Fibroblast of lung (primary cell): ENCODE data around the gene DHX57. TPM values are rescaled to one million over a fixed set of nuclear protein-coding genes. Genes with fewer than 3 reads are reported as not detected.

Experiments used
- DNase-seq, 2 donors: peaks; one replicate each; pipeline versions ENCODE4 v3.0.0 to v3.0.0-alpha.2; 2010; ENCODE audit warnings: low read depth in 2 of 2
- H2AFZ ChIP-seq: 2 replicates; pipeline ENCODE4 v1.5.1; 2012; ENCODE audit warnings: low read length, control low read depth, inconsistent platforms
- H3K27ac ChIP-seq: 2 replicates; pipeline ENCODE4 v1.5.1; 2011; ENCODE audit warnings: low read length, control low read depth; ENCODE audit not compliant: insufficient read depth
- H3K27me3 ChIP-seq: 2 replicates; pipeline ENCODE4 v1.5.1; 2011; ENCODE audit warnings: mild to moderate bottlenecking, low read length; ENCODE audit not compliant: control insufficient read depth, insufficient read depth
- H3K36me3 ChIP-seq: 2 replicates; pipeline ENCODE4 v1.5.1; 2011; ENCODE audit warnings: low read length; ENCODE audit not compliant: control insufficient read depth, insufficient read depth
- H3K4me1 ChIP-seq: 2 replicates; pipeline ENCODE4 v1.5.1; 2011; ENCODE audit warnings: low read length; ENCODE audit not compliant: control insufficient read depth, insufficient read depth; ENCODE audit errors: extremely low read depth
- H3K4me2 ChIP-seq: 2 replicates; pipeline ENCODE4 v1.5.1; 2011; ENCODE audit warnings: low read length, control low read depth; ENCODE audit not compliant: insufficient read depth; ENCODE audit errors: extremely low read depth
- H3K4me3 ChIP-seq, 4 experiments: fragments of 200-600 bp in 1 of 4; sonication (generic) in 1 of 4; replicated peaks in 1 of 4; 2 replicates each; pipeline ENCODE4 v1.5.1; 2011 to 2016; ENCODE audit warnings: low read length in 4 of 4, low read depth in 3 of 4, mild to moderate bottlenecking in 3 of 4, control low read depth in 2 of 4, inconsistent platforms in 1 of 4, mixed read lengths in 1 of 4; ENCODE audit not compliant: insufficient read depth in 1 of 4; ENCODE audit errors: control extremely low read depth in 1 of 4
- H3K79me2 ChIP-seq: 2 replicates; pipeline ENCODE4 v1.5.1; 2012; ENCODE audit warnings: mild to moderate bottlenecking, low read length, inconsistent platforms; ENCODE audit not compliant: control insufficient read depth, insufficient read depth
- H3K9ac ChIP-seq: 2 replicates; pipeline ENCODE4 v1.5.1; 2011; ENCODE audit warnings: mild to moderate bottlenecking, low read length, control low read depth; ENCODE audit not compliant: insufficient read depth
- H3K9me3 ChIP-seq: 2 replicates; pipeline ENCODE4 v1.5.1; 2012; ENCODE audit warnings: low read depth, low read length; ENCODE audit not compliant: control insufficient read depth, insufficient read depth
- H4K20me1 ChIP-seq: 2 replicates; pipeline ENCODE4 v1.5.1; 2011; ENCODE audit warnings: low read length; ENCODE audit not compliant: control insufficient read depth, insufficient read depth; ENCODE audit errors: extremely low read depth
- CTCF ChIP-seq, 2 donors: IDR thresholded peaks in 1 of 2; conservative IDR thresholded peaks in 1 of 2; 1 replicate in 1 of 2; 2 replicates in 1 of 2; pipeline ENCODE4 v1.5.1; 2011 to 2012; ENCODE audit warnings: low read length in 2 of 2, control low read depth in 1 of 2, inconsistent platforms in 1 of 2, low read depth in 1 of 2, mild to moderate bottlenecking in 1 of 2
- EZH2 ChIP-seq: IDR thresholded peaks from 2 replicates; pipeline ENCODE4 v1.5.1; 2012; ENCODE audit warnings: low read length, control low read depth, mild to moderate bottlenecking; ENCODE audit errors: missing control alignments
- polyA plus RNA-seq, 2 donors: library from polyadenylated mRNA; depleted of rRNA in 1 of 2; stranded (reverse) in 1 of 2; unstranded in 1 of 2; fragments of >200 nt; gene quantifications; 2 replicates each; pipeline ENCODE4 v1.2.1, GENCODE V29; 2011 to 2012; ENCODE audit warnings: missing spikeins in 1 of 2
- total RNA-seq: library from RNA; depleted of rRNA; stranded (reverse); fragments of >200 nt; gene quantifications from 2 replicates; pipeline ENCODE4 v1.2.1, GENCODE V29; 2014

Gene DHX57
- total and polyA plus RNA-seq, 2 donors (not counting 1 experiment from before 2014, with no cell fraction given) = 18.5 to 23.5 TPM

- H3K27me3 ChIP-seq = no peaks in the 10 kb centered on the region
- H2AFZ ChIP-seq = no peak overlapping the region
- H3K9me3 ChIP-seq = no peaks in the 10 kb centered on the region
- H3K27ac ChIP-seq = no peak overlapping the region
- no peak overlapping the region for H3K4me2 ChIP-seq
- no peaks in the 10 kb centered on the region for H3K36me3 ChIP-seq
- no peak overlapping the region for H3K4me3 ChIP-seq
- H3K4me1 ChIP-seq = no peaks in the 10 kb centered on the region
- no peak overlapping the region for H3K9ac ChIP-seq
- H4K20me1 ChIP-seq = no peaks in the 10 kb centered on the region
- TF ChIP-seq EZH2 (no peak), CTCF (conservative IDR thresholded peaks at IDR 0.05 in 1 of 2, IDR thresholded peaks at IDR 0.05 in 1 of 2; ENCODE audit: low read depth in 1 of 2, low read length in 2 of 2) (no peak)
- no peaks in the 10 kb centered on the region for H3K79me2 ChIP-seq
- DNase-seq = no peak
Observed at GRCh38 chr2:38887902-38888554, 12.3 kb upstream of the DHX57 start.

- no peak overlapping the region for H3K9ac ChIP-seq
- H3K79me2 ChIP-seq = no peaks in the 10 kb centered on the region
- H2AFZ ChIP-seq = no peak overlapping the region
- H3K36me3 ChIP-seq = no peaks in the 10 kb centered on the region
- H3K27me3 ChIP-seq = no peaks in the 10 kb centered on the region
- no peak for DNase-seq
- no peaks in the 10 kb centered on the region for H3K4me1 ChIP-seq
- H4K20me1 ChIP-seq = no peaks in the 10 kb centered on the region
- no peaks in the 10 kb centered on the region for H3K9me3 ChIP-seq
- no peak overlapping the region for H3K27ac ChIP-seq
- H3K4me2 ChIP-seq = no peak overlapping the region
- no peak for TF ChIP-seq CTCF (conservative IDR thresholded peaks at IDR 0.05 in 1 of 2, IDR thresholded peaks at IDR 0.05 in 1 of 2; ENCODE audit: low read depth in 1 of 2, low read length in 2 of 2)
- no peak for TF ChIP-seq EZH2
- no peak overlapping the region for H3K4me3 ChIP-seq
Observed at GRCh38 chr2:38887347-38887746, 11.6 kb upstream of the DHX57 start.

DNA sequence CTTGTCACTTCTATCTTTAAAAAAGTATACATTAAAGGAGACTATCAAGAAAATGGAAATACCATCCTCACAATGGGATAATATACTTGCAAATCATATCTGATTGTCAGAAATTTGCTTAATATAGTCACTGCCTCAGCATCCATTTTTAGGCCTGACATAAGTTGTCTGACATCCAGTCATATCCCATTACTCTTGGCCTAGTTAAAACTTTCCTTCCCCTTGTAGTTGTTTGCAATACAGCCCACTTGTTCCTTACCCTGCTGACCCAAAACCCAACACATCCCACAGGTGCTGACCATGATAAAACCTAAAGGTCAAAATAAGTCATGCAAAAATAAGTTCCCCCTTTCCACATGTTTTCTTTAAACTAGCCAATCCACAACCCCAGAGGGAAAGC lies 10.3 kb upstream of the DHX57 start:
- no peak overlapping the region for H3K4me2 ChIP-seq
- H3K27me3 ChIP-seq = no peaks in the 10 kb centered on the region
- no peaks in the 10 kb centered on the region for H3K36me3 ChIP-seq
- H4K20me1 ChIP-seq = no peaks in the 10 kb centered on the region
- no peak for TF ChIP-seq EZH2
- no peak for TF ChIP-seq CTCF (conservative IDR thresholded peaks at IDR 0.05 in 1 of 2, IDR thresholded peaks at IDR 0.05 in 1 of 2; ENCODE audit: low read depth in 1 of 2, low read length in 2 of 2)
- H3K79me2 ChIP-seq = no peaks in the 10 kb centered on the region
- no peak overlapping the region for H3K4me3 ChIP-seq
- H3K4me1 ChIP-seq = no peaks in the 10 kb centered on the region
- H3K27ac ChIP-seq = no peak overlapping the region
- H3K9ac ChIP-seq = no peak overlapping the region
- no peak overlapping the region for H2AFZ ChIP-seq
- no peak for DNase-seq
- no peaks in the 10 kb centered on the region for H3K9me3 ChIP-seq
